SHP77 (cell line): ENCODE results near the gene SLC9A9.
"Not testable (repeated sequence)": the region's sequence is repeated elsewhere in the genome, so short reads cannot be mapped to it uniquely, and the experiment has no call there.

Source experiments
- DNase-seq, 2 experiments: peaks; one replicate each; lab custom pipeline; 2025; lab: John Stamatoyannopoulos, UW

The SLC9A9 gene

GRCh38 chr3:143810166-143810952, 37.9 kb downstream of the SLC9A9 start:
- no peak for DNase-seq

DNA sequence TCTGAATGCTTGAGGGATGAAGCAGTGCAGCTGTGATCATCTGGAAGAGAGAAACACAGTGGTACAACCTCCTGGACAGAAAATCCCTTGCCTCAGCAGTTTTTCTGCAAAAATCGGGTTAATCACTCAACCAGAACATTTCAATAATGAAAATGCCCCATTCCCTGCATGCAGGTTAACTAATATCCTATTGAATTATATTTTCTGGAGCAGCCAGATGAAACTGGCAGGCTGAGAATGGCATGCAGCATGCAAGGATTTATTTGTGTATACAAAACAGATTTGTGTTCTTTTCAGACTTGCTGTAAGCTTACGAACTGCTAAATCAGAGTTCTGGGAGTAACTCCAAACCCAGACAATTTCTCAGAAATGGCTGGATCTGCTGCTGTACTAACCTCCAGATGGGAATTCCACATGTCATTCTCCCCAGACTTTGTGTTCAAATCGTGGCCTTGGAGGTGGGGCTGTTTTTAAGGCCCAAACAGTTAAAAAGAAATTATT, 39.1 kb downstream of the SLC9A9 start:
- DNase-seq: no peak

GRCh38 chr3:143808030-143808429, 40.2 kb downstream of the SLC9A9 start:
- DNase-seq: no peak

DNA sequence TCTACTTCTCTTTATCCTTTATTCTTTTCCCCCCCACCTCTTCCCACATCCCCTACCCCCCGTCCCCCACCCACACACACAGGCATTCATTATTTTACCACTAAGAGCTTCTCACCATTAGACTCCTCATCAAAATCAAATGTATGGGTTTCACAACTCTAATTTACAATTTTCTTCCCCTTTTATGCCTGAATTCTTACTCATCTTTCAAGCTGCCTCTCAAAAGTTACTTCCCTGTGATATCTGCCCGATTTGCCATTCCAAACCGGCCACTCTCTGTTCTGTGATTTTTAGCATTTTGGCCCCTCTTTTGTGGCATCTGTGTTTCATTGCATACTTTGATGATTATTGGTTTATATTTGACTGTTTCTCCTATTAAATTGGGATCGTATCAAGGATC, 42.2 kb downstream of the SLC9A9 start:
- no peak for DNase-seq

- DNase-seq: not testable (repeated sequence)
Measured at GRCh38 chr3:143805476-143805875, 42.8 kb downstream of the SLC9A9 start.

- DNase-seq: not testable (repeated sequence)
Measured at GRCh38 chr3:143801046-143801445, 47.2 kb downstream of the SLC9A9 start.

GRCh38 chr3:143798151-143798550, 50.1 kb downstream of the SLC9A9 start:
- not testable (repeated sequence) for DNase-seq

DNA sequence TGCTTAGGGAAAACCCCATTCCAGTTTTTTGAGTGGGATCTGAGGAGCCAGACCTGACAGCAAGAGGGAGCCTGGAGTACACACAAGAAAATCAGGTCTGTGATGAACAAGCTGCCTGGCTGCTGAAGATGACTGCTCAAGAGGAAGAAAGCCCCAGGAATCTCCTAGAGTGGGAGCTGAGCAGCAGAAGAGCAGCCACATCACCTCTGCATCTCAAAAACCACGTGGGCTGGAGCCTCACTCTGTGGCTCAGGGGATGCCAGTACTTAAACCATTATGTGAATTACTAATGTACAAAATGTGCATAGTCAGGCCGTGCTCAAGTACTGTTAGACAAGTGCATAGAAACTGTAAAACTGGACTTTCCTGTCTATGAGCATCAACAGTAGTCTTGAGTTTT, 52.4 kb downstream of the SLC9A9 start:
- no peak for DNase-seq

DNA sequence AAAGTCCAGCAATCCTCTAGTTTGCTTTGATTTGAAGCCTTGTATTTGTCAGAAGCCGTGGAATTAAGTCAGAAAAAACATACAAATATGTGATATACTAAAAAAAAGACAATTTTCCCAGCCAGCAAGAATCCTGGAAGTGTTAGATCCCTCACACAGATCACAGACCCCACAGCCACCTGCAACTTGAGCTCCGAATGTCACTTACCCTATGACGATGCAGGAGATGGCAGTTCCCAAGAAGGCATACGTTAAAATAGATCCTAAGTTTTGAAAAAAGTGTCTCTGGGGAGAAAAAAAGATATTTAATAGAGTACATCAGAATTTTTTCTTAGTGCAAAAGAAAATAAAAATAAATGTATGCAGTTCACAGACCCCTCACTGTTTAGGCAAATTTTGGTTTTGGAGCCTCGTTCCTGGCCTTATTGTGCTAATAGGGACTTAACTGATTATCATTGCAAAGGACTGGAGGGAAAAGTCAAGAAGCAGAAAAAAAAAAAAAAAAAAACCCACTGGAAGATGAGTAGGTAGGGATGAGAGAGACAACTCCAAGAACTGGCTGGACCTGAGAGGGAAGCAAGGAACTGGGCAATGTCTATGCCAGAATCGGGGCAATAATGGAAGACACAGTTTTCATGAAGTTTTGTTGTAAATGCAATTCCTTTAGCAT, 53.3 kb downstream of the SLC9A9 start:
- no peak for DNase-seq

DNA sequence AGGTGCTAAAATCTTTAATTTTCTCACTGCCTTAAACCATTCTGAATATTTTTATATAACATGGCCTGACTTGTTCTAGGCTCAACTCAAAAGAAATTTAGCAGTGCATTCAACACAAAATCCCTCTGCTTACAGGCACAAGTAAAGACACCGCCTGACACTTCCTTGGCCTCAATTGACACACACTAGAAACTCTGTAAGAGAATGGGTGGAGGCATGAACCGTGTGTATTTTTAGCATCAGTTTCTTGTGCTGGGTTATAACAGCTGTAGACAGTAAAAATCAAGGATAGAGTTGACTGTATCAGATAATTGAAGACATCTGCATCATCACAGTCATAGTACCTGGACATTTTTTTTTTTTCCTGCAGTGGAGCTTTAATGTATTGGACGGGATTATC, 54.3 kb downstream of the SLC9A9 start:
- DNase-seq: no peak

DNA sequence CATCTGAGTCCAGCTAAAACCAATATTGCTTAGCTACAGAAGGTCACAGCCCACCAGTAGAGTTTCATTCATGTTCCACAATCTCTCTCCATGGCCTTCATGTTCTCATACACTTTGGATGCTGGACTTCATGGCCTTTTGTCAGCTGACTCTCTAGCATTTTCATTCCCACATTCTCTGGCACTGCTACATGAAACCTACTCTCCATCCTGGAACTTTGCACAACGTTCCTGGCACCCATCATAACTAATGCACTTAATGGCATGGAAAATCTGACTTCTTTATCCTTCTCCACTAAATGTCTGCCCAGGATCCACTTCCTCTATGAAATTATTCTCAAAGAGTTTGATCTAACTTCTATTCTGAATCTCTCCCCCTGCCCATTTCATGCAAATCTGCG, 56.9 kb downstream of the SLC9A9 start:
- no peak for DNase-seq

GRCh38 chr3:143786219-143787191, 61.8 kb downstream of the SLC9A9 start:
- DNase-seq: no peak

GRCh38 chr3:143784446-143784845, 63.8 kb downstream of the SLC9A9 start:
- DNase-seq: no peak

GRCh38 chr3:143783851-143784370, 64.4 kb downstream of the SLC9A9 start:
- no peak for DNase-seq

DNA sequence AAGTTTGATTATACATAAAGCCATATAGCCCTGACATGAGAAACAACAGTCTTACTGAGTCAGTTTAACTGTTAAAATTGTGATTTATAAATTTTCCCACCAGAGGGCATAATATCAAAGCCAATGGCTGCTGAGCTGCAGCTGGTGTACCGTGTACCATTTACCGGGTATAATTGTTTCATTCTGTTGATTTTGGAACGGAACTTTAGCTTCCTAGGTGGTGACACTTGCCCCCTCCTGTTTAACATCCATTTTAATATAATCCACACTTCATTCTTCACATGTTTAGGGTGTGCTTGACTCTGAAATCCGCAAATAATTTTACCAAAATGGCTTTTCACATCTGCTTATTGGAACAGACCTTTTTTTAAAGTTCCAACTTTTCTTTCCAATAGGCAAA, 72.8 kb downstream of the SLC9A9 start:
- peak in 1 of 2 experiments; percentile 32 for DNase-seq

- no peak for DNase-seq
Measured at GRCh38 chr3:143771939-143772338, 76.3 kb downstream of the SLC9A9 start.

- DNase-seq: no peak
Measured at GRCh38 chr3:143771258-143771657, 77.0 kb downstream of the SLC9A9 start.

- no peak for DNase-seq
Measured at GRCh38 chr3:143770391-143770790, 77.9 kb downstream of the SLC9A9 start.

GRCh38 chr3:143769616-143770015, 78.7 kb downstream of the SLC9A9 start:
- no peak for DNase-seq

GRCh38 chr3:143764840-143765239, 83.4 kb downstream of the SLC9A9 start:
- DNase-seq: no peak

- no peak for DNase-seq
Measured at GRCh38 chr3:143763564-143764162, 84.6 kb downstream of the SLC9A9 start.
